HepG2 (cell line): ENCODE results near the gene VAMP8. TPM values are rescaled to one million over a fixed set of nuclear protein-coding genes. Genes with fewer than 3 reads are reported as not detected.

Experiments used
- ATAC-seq: fragments of 200-7000 bp; cut with Tn5 transposase; 3 replicates; pipeline ENCODE4 v1.9.1; 2020; ENCODE audit warnings: mild to moderate bottlenecking, moderate library complexity
- BruUV-seq: library from RNA; stranded (reverse); fragments of 400-500 nt; replicated peaks from 2 replicates; lab custom pipeline; 2021; lab: Mats Ljungman, UMichigan
- CTCF ChIA-PET: fragments of 300-600 bp; formaldehyde crosslinking; extraction: SDS; loops from one replicate; lab custom pipeline; 2021; ENCODE audit warnings: low total read pairs, inconsistent platforms, low intra/inter-chr PET ratio; lab: Yijun Ruan, JAX
- POLR2A ChIA-PET: fragments of 350-600 bp; sonication (Branson Sonifier 250); formaldehyde crosslinking; loops from one replicate; lab custom pipeline; 2020; ENCODE audit warnings: antibody characterized with exemption, inconsistent platforms; lab: Yijun Ruan, JAX
- DNase-seq: peaks from one replicate; pipeline ENCODE4 v3.0.0-alpha.2; 2015; ENCODE audit warnings: low spot score
- FAIRE-seq: peaks from 3 replicates; lab custom pipeline; 2011; peaks lifted over from hg19 to GRCh38; lab: Jason Lieb, UNC
- H2AFZ ChIP-seq: one replicate; pipeline ENCODE4 v1.6.1; 2011; ENCODE audit warnings: low read length, inconsistent platforms
- H3K27ac ChIP-seq: fragments of 300-600 bp; 3 replicates; pipeline ENCODE4 v1.8.0; 2011; ENCODE audit warnings: mixed run types, mild to moderate bottlenecking, mixed read lengths, low read length, inconsistent platforms; ENCODE audit not compliant: insufficient read depth; ENCODE audit errors: extremely low read length
- H3K27me3 ChIP-seq, 2 experiments: fragments of 200-600 bp in 1 of 2; 2 replicates in 1 of 2; 3 replicates in 1 of 2; pipeline versions ENCODE4 v1.6.0 to v1.8.0; 2011; ENCODE audit warnings: low read length in 2 of 2, mild to moderate bottlenecking in 2 of 2, moderate library complexity in 2 of 2, inconsistent platforms in 1 of 2; ENCODE audit not compliant: insufficient read depth in 2 of 2, control insufficient read depth in 1 of 2
- H3K36me3 ChIP-seq, 2 experiments: fragments of 200-600 bp in 1 of 2; replicated peaks in 1 of 2; 2 replicates in 1 of 2; 3 replicates in 1 of 2; pipeline versions ENCODE4 v1.5.1 to v1.8.0; 2011; ENCODE audit warnings: low read length in 2 of 2, inconsistent platforms in 1 of 2; ENCODE audit not compliant: insufficient read depth in 2 of 2, control insufficient read depth in 1 of 2
- H3K4me1 ChIP-seq: 2 replicates; pipeline ENCODE4 v1.5.1; 2012; ENCODE audit warnings: low read length, inconsistent platforms; ENCODE audit not compliant: insufficient read depth
- H3K4me2 ChIP-seq: 2 replicates; pipeline ENCODE4 v1.6.0; 2011; ENCODE audit warnings: low read depth, low read length, inconsistent platforms
- H3K4me3 ChIP-seq, 3 experiments: fragments of 200-600 bp in 1 of 3; sonication (generic), shearing (Covaris generic) in 1 of 3; replicated peaks in 1 of 3; 2 replicates each; pipeline ENCODE4 v1.5.1; 2011 to 2016; ENCODE audit warnings: low read length in 3 of 3, inconsistent platforms in 2 of 3, low read depth in 2 of 3, mild to moderate bottlenecking in 2 of 3, control low read depth in 1 of 3, mixed read lengths in 1 of 3; ENCODE audit not compliant: insufficient read depth in 1 of 3
- H3K79me2 ChIP-seq: one replicate; pipeline ENCODE4 v1.6.1; 2011; ENCODE audit warnings: low read length, inconsistent platforms; ENCODE audit not compliant: insufficient read depth
- H3K9ac ChIP-seq: 2 replicates; pipeline ENCODE4 v1.6.0; 2011; ENCODE audit warnings: mild to moderate bottlenecking, low read depth, low read length, inconsistent platforms; ENCODE audit not compliant: insufficient read depth
- H3K9me3 ChIP-seq: 2 replicates; pipeline ENCODE4 v1.5.1; 2012; ENCODE audit warnings: mild to moderate bottlenecking, low read length
- H4K20me1 ChIP-seq: 2 replicates; pipeline ENCODE4 v1.6.0; 2011; ENCODE audit warnings: inconsistent platforms, mild to moderate bottlenecking, low read length, moderate library complexity; ENCODE audit not compliant: insufficient read depth
- ATM ChIP-seq: fragments of 450-650 bp; IDR thresholded peaks from 2 replicates; pipeline ENCODE4 v1.7.1; 2017; ENCODE audit warnings: mild to moderate bottlenecking, borderline replicate concordance
- CTCF ChIP-seq: sonication (generic); formaldehyde crosslinking; IDR thresholded peaks from 2 replicates; pipeline ENCODE4 v1.5.0; 2020; ENCODE audit warnings: mild to moderate bottlenecking, missing genetic modification reagents, moderate library complexity
- EEA1 ChIP-seq: sonication (generic); formaldehyde crosslinking; IDR thresholded peaks from 2 replicates; pipeline ENCODE4 v1.5.1; 2020; ENCODE audit warnings: mild to moderate bottlenecking, missing genetic modification reagents, borderline replicate concordance
- EP300 ChIP-seq, 3 experiments: sonication (generic) in 1 of 3; formaldehyde crosslinking in 1 of 3; IDR thresholded peaks; 2 replicates each; pipeline versions ENCODE4 v1.5.1 to v1.6.1; 2011 to 2020; ENCODE audit warnings: low read depth in 2 of 3, low read length in 2 of 3, borderline replicate concordance in 1 of 3, improper control_type of control experiment in 1 of 3, mild to moderate bottlenecking in 1 of 3, missing genetic modification reagents in 1 of 3, moderate library complexity in 1 of 3
- HDAC2 ChIP-seq: sonication (generic); formaldehyde crosslinking; IDR thresholded peaks from 2 replicates; pipeline ENCODE4 v1.4.0; 2020; ENCODE audit warnings: missing genetic modification reagents
- MAFK ChIP-seq, 2 experiments: IDR thresholded peaks in 1 of 2; conservative IDR thresholded peaks in 1 of 2; 2 replicates each; pipeline ENCODE4 v1.6.1; 2011; ENCODE audit warnings: improper control_type of control experiment in 2 of 2, low read length in 2 of 2
- NFYB ChIP-seq: sonication (generic); formaldehyde crosslinking; IDR thresholded peaks from 2 replicates; pipeline ENCODE4 v1.4.0; 2020; ENCODE audit warnings: missing genetic modification reagents
- THAP11 ChIP-seq: IDR thresholded peaks from 2 replicates; pipeline ENCODE4 v1.6.1; 2016; ENCODE audit warnings: missing biosample characterization, missing genetic modification reagents
- ZBTB1 ChIP-seq: sonication (generic); formaldehyde crosslinking; IDR thresholded peaks from 2 replicates; pipeline ENCODE4 v1.4.0; 2020; ENCODE audit warnings: missing genetic modification reagents, borderline replicate concordance
- ZNF614 ChIP-seq: IDR thresholded peaks from 2 replicates; pipeline ENCODE4 v1.6.1; 2018; ENCODE audit warnings: missing biosample characterization, missing genetic modification reagents, inconsistent platforms, borderline replicate concordance
- ZNF776 ChIP-seq: sonication (generic); formaldehyde crosslinking; IDR thresholded peaks from 2 replicates; pipeline ENCODE4 v1.4.0; 2020; ENCODE audit warnings: mild to moderate bottlenecking, missing genetic modification reagents
- WGBS: methylation state at CpG from one replicate; pipeline ENCODE4 v1.1.6; 2017; ENCODE audit warnings: low lambda C conversion rate; 5-methylcytosine and 5-hydroxymethylcytosine counted together
- in situ Hi-C: cut with HindIII; loops from 2 replicates; pipeline ENCODE4 v1.10.0; 2017; ENCODE audit warnings: low pct_unique_long_range_greater_than_20kb; ENCODE audit not compliant: extremely low pct_ligation_motif_present
- intact Hi-C: fragments of 100-400 bp; cut with micrococcal nuclease; formaldehyde crosslinking; loops from one replicate; pipeline ENCODE4 v1.10.0; 2022; ENCODE audit not compliant: unreplicated experiment
- polyA plus RNA-seq, 8 experiments: library from polyadenylated mRNA; depleted of rRNA in 3 of 8; stranded (reverse) in 7 of 8; unstranded in 1 of 8; fragments of >200 nt; fragmentation: Illumina TruSeq in 4 of 8; extraction: Trizol in 4 of 8; gene quantifications; 2 replicates each; pipeline versions ENCODE4 v1.2.1 to v1.2.3, GENCODE V29; 2011 to 2016; ENCODE audit warnings: low read depth in 4 of 8, missing spikeins in 1 of 8, mixed read lengths in 1 of 8; ENCODE audit not compliant: insufficient read depth in 1 of 8
- total RNA-seq, 5 experiments: library from RNA; depleted of rRNA; stranded (reverse); fragments of >200 nt; fragmentation: Illumina TruSeq; extraction: Trizol; gene quantifications; 2 replicates each; pipeline ENCODE4 v1.2.3, GENCODE V29; 2016; ENCODE audit warnings: low read depth in 1 of 5
- TF ChIP-seq, protein P1 (sequence below): sonication (generic); formaldehyde crosslinking; IDR thresholded peaks from one replicate; pipeline ENCODE4 v1.5.1; 2020; ENCODE audit warnings: mild to moderate bottlenecking, missing genetic modification reagents; ENCODE audit errors: not compliant biosample characterization
- TF ChIP-seq, protein P2 (sequence below): sonication (generic); formaldehyde crosslinking; IDR thresholded peaks from 2 replicates; pipeline ENCODE4 v1.4.0; 2020; ENCODE audit warnings: mild to moderate bottlenecking, missing genetic modification reagents
- TF ChIP-seq, protein P3 (sequence below): sonication (generic); formaldehyde crosslinking; IDR thresholded peaks from 2 replicates; pipeline ENCODE4 v1.4.0; 2020; ENCODE audit warnings: mild to moderate bottlenecking, missing genetic modification reagents

The VAMP8 gene
- total and polyA plus RNA-seq, 2 of the 13 experiments (the other 11 are each of a cell fraction or from before 2014, with no cell fraction given) = 83.3 to 157 TPM

- ChIA-PET CTCF (no interaction called here), POLR2A (interaction anchor here (1.4 to 25.9 kb wide), 6 partner anchors 12 to 52 kb away, joined by 3 to 795 read pairs (median 13); partner anchors contain the start of genes C2orf68, GGCX, MAT2A and RNF181)
- Histone ChIP-seq H3K36me3 (no peaks in the 10 kb centered on the region), H3K27me3 (no peaks in the 10 kb centered on the region; a peak in 1 of 5 replicates), H3K4me1 (peaks cover 88% of the 10 kb centered on the region), H3K4me2 (peak overlapping the region; percentile 4; the same call in 1 of the 2 replicates), H3K79me2 (peaks cover 4% of the 10 kb centered on the region), H2AFZ (no peak overlapping the region), H3K4me3 (no peak overlapping the region), H3K9ac (0 out of 2 replicates have a peak overlapping the region, but pooled peaks have one; percentile 18), H3K27ac (no peak overlapping the region), H3K9me3 (no peaks in the 10 kb centered on the region), H4K20me1 (no peaks in the 10 kb centered on the region)
- DNase-seq (no peak), ATAC-seq (no peak), FAIRE-seq (no peak)
- TF ChIP-seq, protein P1, sequence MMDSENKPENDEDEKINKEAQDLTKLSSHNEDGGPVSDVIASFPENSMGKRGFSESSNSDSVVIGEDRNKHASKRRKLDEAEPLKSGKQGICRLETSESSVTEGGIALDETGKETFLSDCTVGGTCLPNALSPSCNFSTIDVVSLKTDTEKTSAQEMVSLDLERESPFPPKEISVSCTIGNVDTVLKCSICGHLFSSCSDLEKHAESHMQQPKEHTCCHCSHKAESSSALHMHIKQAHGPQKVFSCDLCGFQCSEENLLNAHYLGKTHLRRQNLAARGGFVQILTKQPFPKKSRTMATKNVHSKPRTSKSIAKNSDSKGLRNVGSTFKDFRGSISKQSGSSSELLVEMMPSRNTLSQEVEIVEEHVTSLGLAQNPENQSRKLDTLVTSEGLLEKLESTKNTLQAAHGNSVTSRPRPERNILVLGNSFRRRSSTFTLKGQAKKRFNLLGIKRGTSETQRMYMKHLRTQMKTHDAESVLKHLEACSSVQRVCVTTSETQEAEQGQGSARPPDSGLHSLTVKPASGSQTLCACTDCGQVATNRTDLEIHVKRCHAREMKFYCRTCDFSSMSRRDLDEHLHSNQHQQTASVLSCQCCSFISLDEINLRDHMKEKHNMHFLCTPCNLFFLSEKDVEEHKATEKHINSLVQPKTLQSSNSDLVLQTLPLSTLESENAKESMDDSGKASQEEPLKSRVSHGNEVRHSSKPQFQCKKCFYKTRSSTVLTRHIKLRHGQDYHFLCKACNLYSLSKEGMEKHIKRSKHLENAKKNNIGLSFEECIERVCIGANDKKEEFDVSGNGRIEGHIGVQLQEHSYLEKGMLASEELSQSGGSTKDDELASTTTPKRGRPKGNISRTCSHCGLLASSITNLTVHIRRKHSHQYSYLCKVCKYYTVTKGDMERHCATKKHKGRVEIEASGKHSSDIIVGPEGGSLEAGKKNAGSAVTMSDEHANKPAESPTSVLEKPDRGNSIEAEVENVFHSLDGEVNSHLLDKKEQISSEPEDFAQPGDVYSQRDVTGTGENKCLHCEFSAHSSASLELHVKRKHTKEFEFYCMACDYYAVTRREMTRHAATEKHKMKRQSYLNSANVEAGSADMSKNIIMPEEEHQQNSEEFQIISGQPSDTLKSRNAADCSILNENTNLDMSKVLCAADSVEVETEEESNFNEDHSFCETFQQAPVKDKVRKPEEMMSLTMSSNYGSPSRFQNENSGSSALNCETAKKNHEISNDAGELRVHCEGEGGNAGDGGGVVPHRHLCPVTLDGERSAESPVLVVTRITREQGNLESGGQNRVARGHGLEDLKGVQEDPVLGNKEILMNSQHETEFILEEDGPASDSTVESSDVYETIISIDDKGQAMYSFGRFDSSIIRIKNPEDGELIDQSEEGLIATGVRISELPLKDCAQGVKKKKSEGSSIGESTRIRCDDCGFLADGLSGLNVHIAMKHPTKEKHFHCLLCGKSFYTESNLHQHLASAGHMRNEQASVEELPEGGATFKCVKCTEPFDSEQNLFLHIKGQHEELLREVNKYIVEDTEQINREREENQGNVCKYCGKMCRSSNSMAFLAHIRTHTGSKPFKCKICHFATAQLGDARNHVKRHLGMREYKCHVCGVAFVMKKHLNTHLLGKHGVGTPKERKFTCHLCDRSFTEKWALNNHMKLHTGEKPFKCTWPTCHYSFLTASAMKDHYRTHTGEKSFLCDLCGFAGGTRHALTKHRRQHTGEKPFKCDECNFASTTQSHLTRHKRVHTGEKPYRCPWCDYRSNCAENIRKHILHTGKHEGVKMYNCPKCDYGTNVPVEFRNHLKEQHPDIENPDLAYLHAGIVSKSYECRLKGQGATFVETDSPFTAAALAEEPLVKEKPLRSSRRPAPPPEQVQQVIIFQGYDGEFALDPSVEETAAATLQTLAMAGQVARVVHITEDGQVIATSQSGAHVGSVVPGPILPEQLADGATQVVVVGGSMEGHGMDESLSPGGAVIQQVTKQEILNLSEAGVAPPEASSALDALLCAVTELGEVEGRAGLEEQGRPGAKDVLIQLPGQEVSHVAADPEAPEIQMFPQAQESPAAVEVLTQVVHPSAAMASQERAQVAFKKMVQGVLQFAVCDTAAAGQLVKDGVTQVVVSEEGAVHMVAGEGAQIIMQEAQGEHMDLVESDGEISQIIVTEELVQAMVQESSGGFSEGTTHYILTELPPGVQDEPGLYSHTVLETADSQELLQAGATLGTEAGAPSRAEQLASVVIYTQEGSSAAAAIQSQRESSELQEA (CRISPR knock-in tag) = no peak
- TF ChIP-seq ZNF776 (no peak), MAFK (conservative IDR thresholded peaks at IDR 0.05 in 1 of 2, IDR thresholded peaks at IDR 0.05 in 1 of 2; ENCODE audit: low read length in 2 of 2) (no peak), CTCF (CRISPR knock-in tag) (no peak), THAP11 (CRISPR knock-in tag) (no peak), ATM (no peak), HDAC2 (no peak), EP300 (IDR thresholded peaks at IDR 0.05; ENCODE audit: low read depth in 2 of 2, low read length in 2 of 2) (no peak), EP300 (CRISPR knock-in tag; IDR thresholded peaks at IDR 0.05; ENCODE audit: borderline replicate concordance) (no peak), ZNF614 (CRISPR knock-in tag) (no peak), NFYB (no peak), ZBTB1 (CRISPR knock-in tag) (no peak), EEA1 (CRISPR knock-in tag) (no peak)
- TF ChIP-seq, protein P2, sequence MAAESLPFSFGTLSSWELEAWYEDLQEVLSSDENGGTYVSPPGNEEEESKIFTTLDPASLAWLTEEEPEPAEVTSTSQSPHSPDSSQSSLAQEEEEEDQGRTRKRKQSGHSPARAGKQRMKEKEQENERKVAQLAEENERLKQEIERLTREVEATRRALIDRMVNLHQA = no peak
- TF ChIP-seq, protein P3, sequence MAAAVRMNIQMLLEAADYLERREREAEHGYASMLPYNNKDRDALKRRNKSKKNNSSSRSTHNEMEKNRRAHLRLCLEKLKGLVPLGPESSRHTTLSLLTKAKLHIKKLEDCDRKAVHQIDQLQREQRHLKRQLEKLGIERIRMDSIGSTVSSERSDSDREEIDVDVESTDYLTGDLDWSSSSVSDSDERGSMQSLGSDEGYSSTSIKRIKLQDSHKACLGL (CRISPR knock-in tag) = no peak
- BruUV-seq = no TSS peak
- intact Hi-C loops (no loop called here), in situ Hi-C loops (no loop called here)
- 83% methylated on average over 2 of the region's 2 CpGs for WGBS
Observed at GRCh38 chr2:85590950-85591349, 13.6 kb downstream of the VAMP8 start.
